K562 (cell line): ENCODE results near the gene PRMT5. TPM values are rescaled to one million over a fixed set of nuclear protein-coding genes. Genes with fewer than 3 reads are reported as not detected.

Experiments used
- BRCA1 ChIP-seq, 2 experiments: fragments of 450-650 bp in 1 of 2; sonication (generic) in 1 of 2; formaldehyde crosslinking in 1 of 2; IDR thresholded peaks; 2 replicates each; pipeline versions ENCODE4 v1.5.0 to v1.6.1; 2017 to 2020; ENCODE audit warnings: mild to moderate bottlenecking in 1 of 2, missing genetic modification reagents in 1 of 2
- CBX8 ChIP-seq: fragments of 200-600 bp; sonication (generic); IDR thresholded peaks from 2 replicates; pipeline ENCODE4 v1.6.1; 2012; ENCODE audit warnings: borderline replicate concordance, mixed run types, low read depth, mild to moderate bottlenecking, moderate library complexity, mixed read lengths, low read length, control low read depth, inconsistent platforms; ENCODE audit not compliant: poor library complexity, severe bottlenecking; ENCODE audit errors: extremely low read depth
- CHD4 ChIP-seq: fragments of 200-600 bp; sonication (generic); IDR thresholded peaks from 3 replicates; pipeline ENCODE4 v1.6.1; 2012; ENCODE audit warnings: low read depth, mild to moderate bottlenecking, mixed read lengths, low read length, inconsistent platforms; ENCODE audit not compliant: insufficient read depth, insufficient replicate concordance, poor library complexity, severe bottlenecking
- E2F4 ChIP-seq: sonication (generic); formaldehyde crosslinking; IDR thresholded peaks from 2 replicates; pipeline ENCODE4 v1.8.0; 2022; ENCODE audit warnings: mild to moderate bottlenecking, low read depth, missing genetic modification reagents
- EP300 ChIP-seq: IDR thresholded peaks from 2 replicates; pipeline ENCODE4 v1.6.1; 2012; ENCODE audit warnings: low read length, improper control_type of control experiment
- FIP1L1 ChIP-seq: fragments of 200-400 bp; formaldehyde crosslinking; IDR thresholded peaks from 2 replicates; pipeline ENCODE4 v1.6.1; 2018; ENCODE audit warnings: mild to moderate bottlenecking, low read depth, low read length; ENCODE audit not compliant: poor library complexity, severe bottlenecking
- GABPA ChIP-seq: fragments of 200-800 bp; sonication (Bioruptor generic); conservative IDR thresholded peaks from 2 replicates; pipeline ENCODE4 v1.6.1; 2016; ENCODE audit warnings: low read depth, missing genetic modification characterization, missing compliant biosample characterization
- HLTF ChIP-seq: fragments of 450-650 bp; IDR thresholded peaks from 2 replicates; pipeline ENCODE4 v1.6.1; 2016
- KDM4B ChIP-seq, 2 experiments: fragments of 450-650 bp in 1 of 2; sonication (generic) in 1 of 2; IDR thresholded peaks; 2 replicates each; pipeline ENCODE4 v1.6.1; 2016 to 2017; ENCODE audit warnings: borderline replicate concordance in 2 of 2, antibody characterized with exemption in 1 of 2, low read depth in 1 of 2, mild to moderate bottlenecking in 1 of 2
- LARP7 ChIP-seq: fragments of 450-650 bp; IDR thresholded peaks from 2 replicates; pipeline ENCODE4 v1.6.1; 2016
- MLLT1 ChIP-seq, 2 experiments: fragments of 450-650 bp; IDR thresholded peaks; 2 replicates each; pipeline ENCODE4 v1.6.1; 2016
- MXD1 ChIP-seq: fragments of 250-450 bp; sonication (Bioruptor Pico); IDR thresholded peaks from 2 replicates; pipeline ENCODE4 v1.8.0; 2021; ENCODE audit warnings: borderline replicate concordance, mild to moderate bottlenecking, moderate library complexity; ENCODE audit not compliant: poor library complexity, severe bottlenecking
- NUFIP1 ChIP-seq: fragments of 450-650 bp; IDR thresholded peaks from 2 replicates; pipeline ENCODE4 v1.6.1; 2018; ENCODE audit not compliant: partially characterized antibody
- PTBP1 ChIP-seq: fragments of 200-400 bp; formaldehyde crosslinking; IDR thresholded peaks from 2 replicates; pipeline ENCODE4 v1.6.1; 2017; ENCODE audit warnings: low read depth, low read length
- PURB ChIP-seq: sonication (generic); formaldehyde crosslinking; IDR thresholded peaks from 2 replicates; pipeline ENCODE4 v1.9.0; 2021; ENCODE audit warnings: low read depth, mild to moderate bottlenecking, missing genetic modification reagents
- SNRNP70 ChIP-seq: fragments of 200-400 bp; formaldehyde crosslinking; optimal IDR thresholded peaks from 2 replicates; pipeline ENCODE3; 2017; ENCODE audit warnings: low read depth, low read length
- THAP12 ChIP-seq: fragments of 250-450 bp; sonication (Bioruptor Pico); IDR thresholded peaks from 2 replicates; pipeline ENCODE4 v1.9.0; 2021; ENCODE audit warnings: mild to moderate bottlenecking, inconsistent platforms
- ZNF277 ChIP-seq: fragments of 250-450 bp; sonication (Bioruptor Pico); IDR thresholded peaks from 2 replicates; pipeline ENCODE4 v1.8.0; 2022; ENCODE audit warnings: inconsistent platforms, mild to moderate bottlenecking, moderate library complexity, borderline replicate concordance
- ZNF830 ChIP-seq: fragments of 250-450 bp; sonication (Bioruptor Pico); IDR thresholded peaks from 2 replicates; pipeline ENCODE4 v1.5.0; 2021; ENCODE audit warnings: mild to moderate bottlenecking
- polyA plus RNA-seq, 8 experiments: library from polyadenylated mRNA; depleted of rRNA in 4 of 8; stranded (reverse) in 5 of 8; unstranded in 3 of 8; fragments of >200 nt; fragmentation: Nextera tagmentation in 2 of 8; fragmentation: Illumina TruSeq in 1 of 8; extraction: Ambion mirVana in 2 of 8; extraction: Trizol in 1 of 8; gene quantifications; 2 replicates each; pipeline versions ENCODE4 v1.2.1 to v1.2.3, GENCODE V29; 2011 to 2014; ENCODE audit warnings: inconsistent platforms in 1 of 8, missing spikeins in 1 of 8
- total RNA-seq, 7 experiments: library from RNA; depleted of rRNA in 6 of 7; stranded (reverse); fragments of >200 nt in 6 of 7; fragmentation: Illumina TruSeq in 2 of 7; extraction: Trizol in 2 of 7; gene quantifications; 2 replicates each; pipeline versions ENCODE4 v1.2.1 to v1.2.3, GENCODE V29; 2011 to 2021; ENCODE audit warnings: low replicate concordance in 1 of 7

PRMT5 gene
- total and polyA plus RNA-seq, 9 of the 15 experiments (the other 6 are each of a cell fraction or from before 2014, with no cell fraction given): 114 to 552 (median 222) TPM

- TF ChIP-seq MXD1 (CRISPR knock-in tag): peak; percentile 72
- TF ChIP-seq PURB (CRISPR knock-in tag): no peak
- peak; percentile 65; the same call in 1 of the 2 replicates for TF ChIP-seq HLTF
- no peak for TF ChIP-seq CBX8
- TF ChIP-seq MLLT1 (IDR thresholded peaks at IDR 0.05): peak in 1 of 2 experiments; percentile 54; a peak in 1 of 4 replicates
- no peak for TF ChIP-seq BRCA1 (IDR thresholded peaks at IDR 0.05)
- no peak for TF ChIP-seq BRCA1 (CRISPR knock-in tag; IDR thresholded peaks at IDR 0.05)
- peak; percentile 93 for TF ChIP-seq THAP12 (CRISPR knock-in tag)
- no peak for TF ChIP-seq ZNF277 (CRISPR knock-in tag)
- TF ChIP-seq EP300: peak; percentile 77
- no peak for TF ChIP-seq FIP1L1
- peak in 1 of 2 experiments; percentile 59; a peak in 1 of 4 replicates for TF ChIP-seq KDM4B (IDR thresholded peaks at IDR 0.05; ENCODE audit: borderline replicate concordance in 2 of 2, low read depth in 1 of 2)
- TF ChIP-seq SNRNP70: no peak
- peak; percentile 88 for TF ChIP-seq LARP7
- TF ChIP-seq GABPA (tag): 0 out of 2 replicates have a peak, but pooled peaks have one; percentile 3
- no peak for TF ChIP-seq PTBP1
- no peak for TF ChIP-seq NUFIP1
- no peak for TF ChIP-seq CHD4
- TF ChIP-seq ZNF830: no peak
- TF ChIP-seq E2F4 (CRISPR knock-in tag): 0 out of 2 replicates have a peak, but pooled peaks have one; percentile 57
Measured at GRCh38 chr14:22929104-22929960, at the start of gene PRMT5 (continued).
